ENCODE results near the gene MEIOSIN.
A peak's percentile ranks its signal among the peaks of the same experiment; 100 is the strongest.

MEIOSIN gene

GRCh38 chr19:45729800-45730290, 3.4 kb upstream of the MEIOSIN start:
- peak; percentile 45 for DNase-seq (ENCODE audit: low read depth)
- peak overlapping the region; percentile 94 for H3K4me3 ChIP-seq (ENCODE audit: low read depth, low read length)
- no peak for TF ChIP-seq CTCF (IDR thresholded peaks at IDR 0.05; ENCODE audit: insufficient read depth, low read depth, low read length, missing control alignments)

DNA sequence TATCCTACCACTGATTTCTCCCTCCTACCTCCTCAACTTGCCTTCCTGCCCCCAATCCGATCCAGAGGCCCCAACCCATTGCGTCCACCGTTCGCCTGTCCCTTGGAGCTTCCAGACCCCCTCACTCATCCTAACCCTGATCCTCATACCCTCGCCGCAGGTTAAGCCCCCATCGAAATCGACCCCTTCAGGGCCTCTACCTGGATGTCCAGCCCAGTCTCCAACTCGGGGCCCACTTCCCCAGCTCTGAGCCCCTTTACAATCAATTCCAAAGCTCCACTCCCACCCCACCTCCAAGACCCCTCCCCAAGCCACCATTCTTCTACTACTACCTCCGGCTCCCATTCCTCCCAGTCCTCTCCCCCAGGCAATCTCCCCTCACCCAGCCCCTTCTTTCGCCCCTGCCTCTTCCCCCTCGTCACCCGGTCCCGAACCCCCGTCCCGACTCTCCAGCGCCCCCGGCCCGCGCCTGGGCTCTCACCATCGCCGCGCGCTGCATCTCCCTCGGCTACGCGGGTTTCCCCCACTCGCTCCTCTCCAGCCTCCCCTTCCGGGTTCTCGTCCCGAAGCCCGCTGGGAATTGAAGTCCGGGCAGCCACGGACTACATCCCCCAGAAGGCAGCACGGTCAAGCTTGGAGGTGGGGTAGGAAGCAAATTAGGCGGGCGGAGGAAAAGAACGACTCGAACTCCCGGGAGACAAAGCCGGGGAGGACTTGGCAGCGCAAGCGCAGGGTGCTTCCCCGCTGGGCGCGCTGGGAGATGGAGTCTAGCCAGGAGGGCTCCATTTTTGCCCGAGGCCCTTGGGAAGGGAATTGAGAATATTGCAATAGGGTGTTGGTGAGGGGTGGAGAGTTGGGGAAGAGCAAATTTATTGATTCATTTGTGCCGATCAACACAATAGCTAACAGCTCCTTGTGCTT, 2.6 kb upstream of the MEIOSIN start, which contains the start of gene FBXO46:
FBXO46 (minus strand) TSS at position 529 of the 921 bp plus-strand sequence. CDS start 17,401 bp downstream, outside the sequence.
- peak; percentile 22 for TF ChIP-seq CTCF (IDR thresholded peaks at IDR 0.05; ENCODE audit: insufficient read depth, low read depth, low read length, missing control alignments)
- H3K4me3 ChIP-seq (ENCODE audit: low read depth, low read length), result peak within 1 kb of the TSS; percentile 94
- DNase-seq (ENCODE audit: low read depth), result peak; percentile 99

DNA sequence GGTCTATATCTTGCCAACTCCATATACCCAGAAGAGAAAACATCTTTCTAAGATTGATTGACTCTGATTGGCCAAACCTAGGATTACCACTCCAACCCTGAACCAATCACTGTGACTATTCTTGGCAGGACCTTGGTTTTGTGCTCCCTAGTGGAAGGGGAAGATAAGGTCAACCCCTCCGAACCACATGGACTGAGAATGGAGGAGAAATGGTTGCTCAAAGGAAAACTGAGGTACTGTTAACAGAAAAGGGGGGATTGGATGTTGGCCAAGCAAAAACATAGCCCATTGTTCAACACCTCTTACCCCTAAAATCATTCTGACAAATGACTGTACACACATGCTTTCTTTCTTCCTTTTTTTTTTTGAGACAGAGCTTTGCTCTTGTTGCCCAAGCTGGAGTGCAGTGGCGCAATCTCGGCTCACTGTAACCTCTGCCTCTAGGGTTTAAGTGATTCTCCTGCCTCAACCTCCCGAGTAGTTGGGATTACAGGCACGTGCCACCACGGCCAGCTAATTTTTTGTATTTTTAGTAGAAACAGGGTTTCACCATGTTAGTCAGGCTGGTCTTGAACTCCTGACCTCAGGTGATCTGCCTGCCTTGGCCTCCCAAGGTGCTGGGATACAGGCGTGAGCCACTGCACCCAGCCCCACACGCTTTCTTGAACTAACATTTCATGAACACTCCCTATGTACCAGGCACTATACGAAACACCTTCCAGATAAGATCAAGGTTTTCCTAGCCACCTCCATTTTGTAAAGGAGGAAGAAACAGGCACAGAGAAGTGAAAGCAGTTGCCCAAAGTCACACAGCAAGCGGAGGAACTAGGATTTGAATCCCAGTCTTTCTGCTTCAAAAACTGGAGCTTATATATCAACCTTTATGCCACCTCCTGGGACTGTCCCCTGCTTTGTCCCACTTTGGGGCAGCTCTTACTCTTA, 6.5 kb downstream of the MEIOSIN start:
- peak; percentile 65 for DNase-seq (ENCODE audit: low read depth)
- no peak overlapping the region for H3K4me3 ChIP-seq (ENCODE audit: low read depth, low read length)
- TF ChIP-seq CTCF (IDR thresholded peaks at IDR 0.05; ENCODE audit: insufficient read depth, low read depth, low read length, missing control alignments), result no peak

GRCh38 chr19:45742969-45743368, 9.7 kb downstream of the MEIOSIN start:
- no peak for DNase-seq (ENCODE audit: low read depth)
- H3K4me3 ChIP-seq (ENCODE audit: low read depth, low read length), result no peak overlapping the region
- no peak for TF ChIP-seq CTCF (IDR thresholded peaks at IDR 0.05; ENCODE audit: insufficient read depth, low read depth, low read length, missing control alignments)

DNA sequence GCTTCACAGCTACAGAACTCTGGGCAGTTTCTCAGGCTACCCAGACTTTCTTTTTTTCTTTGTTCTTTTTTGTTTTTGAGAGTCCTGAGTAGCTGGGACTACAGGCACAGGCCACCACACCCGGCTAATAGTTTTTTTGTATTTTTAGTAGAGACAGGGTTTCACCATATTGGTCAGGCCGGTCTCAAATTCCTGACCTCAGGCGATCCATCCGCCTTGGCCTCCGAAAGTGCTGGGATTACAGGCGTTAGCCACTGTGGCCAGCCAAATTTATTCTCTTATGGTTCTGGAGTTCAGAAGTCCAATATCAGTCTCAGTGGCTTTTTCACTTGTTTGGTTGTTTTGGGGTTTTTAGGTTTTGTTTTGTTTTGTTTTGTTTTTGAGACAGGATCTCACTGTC, 12.4 kb downstream of the MEIOSIN start:
- no peak for DNase-seq (ENCODE audit: low read depth)
- H3K4me3 ChIP-seq (ENCODE audit: low read depth, low read length), result no peak overlapping the region
- no peak for TF ChIP-seq CTCF (IDR thresholded peaks at IDR 0.05; ENCODE audit: insufficient read depth, low read depth, low read length, missing control alignments)

GRCh38 chr19:45746866-45747265, 13.6 kb downstream of the MEIOSIN start:
- TF ChIP-seq CTCF (IDR thresholded peaks at IDR 0.05; ENCODE audit: insufficient read depth, low read depth, low read length, missing control alignments), result no peak
- H3K4me3 ChIP-seq (ENCODE audit: low read depth, low read length), result no peak overlapping the region
- DNase-seq (ENCODE audit: low read depth), result no peak
